ENCODE results near the gene UGT2B28.
"Not testable (repeated sequence)": the region's sequence is repeated elsewhere in the genome, so short reads cannot be mapped to it uniquely, and the experiment has no call there.

Gene UGT2B28

GRCh38 chr4:69343114-69343513 lies 62.8 kb downstream of the UGT2B28 start:
- DNase-seq (ENCODE audit: low read depth in 1 of 2, low spot score in 1 of 2), result not testable (repeated sequence)

GRCh38 chr4:69343558-69344420 lies 63.5 kb downstream of the UGT2B28 start:
- not testable (repeated sequence) for DNase-seq (ENCODE audit: low read depth in 1 of 2, low spot score in 1 of 2)

All from activated T-helper 1 cell treated with anti-CD3 and anti-CD28 coated beads, Interleukin-2, amount 50 U/mL, for 16 hours (primary cell).